ENCODE measurements around the gene CLEC20A.

GRCh38 chr1:178434899-178435435 lies 61.8 kb downstream of the CLEC20A start:
- no peak for TF ChIP-seq CTCF (IDR thresholded peaks at IDR 0.05)
- TF ChIP-seq POLR2AphosphoS5 (IDR thresholded peaks at IDR 0.05), result no peak
- no peak for TF ChIP-seq EP300 (IDR thresholded peaks at IDR 0.05)

All from suprapubic skin (tissue), 4 donors.